Esophagus squamous epithelium (tissue), 4 donors: ENCODE measurements around the gene SEMA6A.

Experiments used
- POLR2A ChIP-seq, 4 donors: fragments of 450-650 bp; IDR thresholded peaks; one replicate each; pipeline ENCODE4 v1.6.1; 2017; ENCODE audit warnings: antibody characterized with exemption in 4 of 4, mild to moderate bottlenecking in 4 of 4, moderate library complexity in 3 of 4
- TF ChIP-seq, protein P1 (sequence below), 6 experiments: fragments of 450-650 bp in 4 of 6; fragments of 200-600 bp in 2 of 6; sonication (generic) in 2 of 6; IDR thresholded peaks; one replicate each; pipeline ENCODE4 v1.5.1; 2016 to 2019; ENCODE audit warnings: antibody characterized with exemption in 6 of 6, mild to moderate bottlenecking in 4 of 6, moderate library complexity in 4 of 6

DNA sequence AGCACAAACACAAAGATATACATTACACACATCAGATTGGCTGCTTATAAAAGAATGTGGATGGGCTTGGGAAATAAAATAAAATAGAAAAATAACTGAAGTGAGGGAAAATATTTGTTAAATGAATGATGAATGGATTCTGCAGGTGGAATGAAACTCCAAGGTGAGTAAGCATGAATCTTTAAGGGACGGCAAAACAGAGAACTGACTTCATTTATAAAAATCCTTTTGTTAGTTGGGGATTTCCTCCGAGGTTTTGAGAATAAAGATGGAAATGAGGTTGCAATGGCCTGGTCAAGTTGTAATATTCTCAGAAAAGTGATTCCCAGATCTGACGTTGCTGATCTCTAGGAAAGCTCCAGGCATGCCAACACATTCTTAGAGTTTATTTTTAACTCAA is 20.9 kb upstream of the SEMA6A start:
- TF ChIP-seq POLR2A (IDR thresholded peaks at IDR 0.05): no peak
- TF ChIP-seq, protein P1, sequence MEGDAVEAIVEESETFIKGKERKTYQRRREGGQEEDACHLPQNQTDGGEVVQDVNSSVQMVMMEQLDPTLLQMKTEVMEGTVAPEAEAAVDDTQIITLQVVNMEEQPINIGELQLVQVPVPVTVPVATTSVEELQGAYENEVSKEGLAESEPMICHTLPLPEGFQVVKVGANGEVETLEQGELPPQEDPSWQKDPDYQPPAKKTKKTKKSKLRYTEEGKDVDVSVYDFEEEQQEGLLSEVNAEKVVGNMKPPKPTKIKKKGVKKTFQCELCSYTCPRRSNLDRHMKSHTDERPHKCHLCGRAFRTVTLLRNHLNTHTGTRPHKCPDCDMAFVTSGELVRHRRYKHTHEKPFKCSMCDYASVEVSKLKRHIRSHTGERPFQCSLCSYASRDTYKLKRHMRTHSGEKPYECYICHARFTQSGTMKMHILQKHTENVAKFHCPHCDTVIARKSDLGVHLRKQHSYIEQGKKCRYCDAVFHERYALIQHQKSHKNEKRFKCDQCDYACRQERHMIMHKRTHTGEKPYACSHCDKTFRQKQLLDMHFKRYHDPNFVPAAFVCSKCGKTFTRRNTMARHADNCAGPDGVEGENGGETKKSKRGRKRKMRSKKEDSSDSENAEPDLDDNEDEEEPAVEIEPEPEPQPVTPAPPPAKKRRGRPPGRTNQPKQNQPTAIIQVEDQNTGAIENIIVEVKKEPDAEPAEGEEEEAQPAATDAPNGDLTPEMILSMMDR (IDR thresholded peaks at IDR 0.05): no peak
